ENCODE measurements around the gene ERMN. TPM values are rescaled to one million over a fixed set of nuclear protein-coding genes. Genes with fewer than 3 reads are reported as not detected.
"Not testable (repeated sequence)": the region's sequence is repeated elsewhere in the genome, so short reads cannot be mapped to it uniquely, and the experiment has no call there.

The ERMN gene
- not detected for polyA plus RNA-seq (2012; ENCODE audit: insufficient read depth, insufficient read length, low read depth)

DNA sequence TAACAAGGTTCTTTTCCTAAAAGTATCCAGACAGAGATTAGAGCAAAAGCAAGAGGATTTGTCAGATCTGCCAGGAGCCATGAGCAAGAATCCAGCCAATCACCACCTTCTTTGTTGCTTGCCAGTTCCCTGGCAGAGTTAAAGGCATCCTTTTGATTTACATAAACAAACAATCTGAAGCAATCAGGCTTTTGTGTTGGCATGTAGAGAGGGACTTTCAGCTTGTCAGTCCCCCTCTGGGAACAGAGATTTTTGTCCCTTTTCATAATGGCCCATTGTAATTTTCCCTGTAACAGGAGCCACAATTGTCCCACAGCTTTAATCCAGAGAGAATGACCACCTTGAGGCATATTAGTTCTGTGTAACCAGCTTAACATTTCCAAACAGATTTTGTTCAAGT is at the start of gene ERMN:
TSS of gene ERMN (minus strand) at position 39 of the 400 bp plus-strand sequence. CDS start 182 bp downstream, outside the sequence.
- Histone ChIP-seq H3K4me3 (ENCODE audit: low read depth, low read length) (no peak within 1 kb of the TSS), H3K27me3 (no peaks in the 10 kb centered on the region), H3K9me3 (no peaks in the 10 kb centered on the region), H3K36me3 (no peaks in the 10 kb centered on the region), H3K4me1 (no peaks in the 10 kb centered on the region)
- no peak for TF ChIP-seq CTCF (IDR thresholded peaks at IDR 0.05; ENCODE audit: low read depth, low read length)
- DNase-seq = no peak

DNA sequence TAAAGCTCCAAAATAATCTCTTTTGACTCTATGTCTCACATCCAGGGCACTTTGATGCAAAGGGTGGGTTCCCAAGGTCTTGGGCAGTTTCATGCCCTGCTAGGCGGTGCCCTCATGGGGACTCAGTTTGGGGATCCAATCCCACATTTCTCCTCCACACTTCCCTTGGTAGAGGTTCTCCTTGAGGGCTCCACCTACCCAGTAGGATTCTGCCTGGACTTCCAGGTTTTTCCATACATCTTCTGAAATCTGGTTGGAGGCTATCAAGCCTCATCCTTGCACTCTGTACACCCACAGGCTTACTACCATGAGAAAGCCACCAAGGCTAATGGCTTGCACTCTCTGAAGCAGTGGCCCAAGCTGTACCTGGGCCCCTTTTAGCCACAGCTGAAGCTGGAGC is 49.8 kb upstream of the ERMN start:
- no peak for TF ChIP-seq CTCF (IDR thresholded peaks at IDR 0.05; ENCODE audit: low read depth, low read length)
- Histone ChIP-seq H3K27me3 (no peaks in the 10 kb centered on the region), H3K4me3 (ENCODE audit: low read depth, low read length) (no peak overlapping the region), H3K4me1 (no peaks in the 10 kb centered on the region), H3K36me3 (no peaks in the 10 kb centered on the region), H3K9me3 (no peaks in the 10 kb centered on the region)
- no peak for DNase-seq

DNA sequence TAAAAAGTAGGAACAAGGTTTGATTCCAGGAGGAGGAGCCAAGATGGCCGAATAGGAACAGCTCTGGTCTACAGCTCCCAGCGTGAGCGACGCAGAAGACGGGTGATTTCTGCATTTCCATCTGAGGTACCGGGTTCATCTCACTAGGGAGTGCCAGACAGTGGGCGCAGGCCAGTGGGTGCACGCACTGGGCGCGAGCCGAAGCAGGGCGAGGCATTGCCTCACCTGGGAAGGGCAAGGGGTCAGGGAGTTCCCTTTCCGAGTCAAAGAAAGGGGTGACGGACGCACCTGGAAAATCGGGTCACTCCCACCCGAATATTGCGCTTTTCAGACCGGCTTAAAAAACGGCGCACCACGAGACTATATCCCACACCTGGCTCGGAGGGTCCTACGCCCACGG is 42.9 kb upstream of the ERMN start:
- not testable (repeated sequence) for H3K4me1 ChIP-seq; H3K27me3 ChIP-seq; H3K4me3 ChIP-seq (ENCODE audit: low read depth, low read length); H3K36me3 ChIP-seq; DNase-seq; H3K9me3 ChIP-seq

DNA sequence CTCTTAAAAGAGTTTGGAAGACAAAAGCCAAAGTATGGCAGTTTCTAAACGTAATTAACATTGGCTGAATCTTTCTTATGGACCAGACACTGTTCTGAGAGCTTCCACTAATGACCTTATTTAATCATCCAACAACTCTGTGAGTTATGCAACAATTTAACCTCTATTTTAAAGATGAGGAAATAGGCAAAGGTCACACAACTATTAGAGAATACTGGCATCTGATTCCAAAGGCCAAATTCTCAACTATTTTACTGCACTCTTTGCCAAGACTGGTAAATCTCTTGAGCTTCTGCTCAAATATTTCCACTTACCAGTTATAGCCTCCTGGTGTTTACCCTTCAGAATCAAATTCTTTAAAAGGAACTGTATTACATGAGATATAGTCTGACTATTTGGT is 42.1 kb upstream of the ERMN start:
- H3K4me3 ChIP-seq (ENCODE audit: low read depth, low read length) = no peak overlapping the region
- no peak for DNase-seq
- no peaks in the 10 kb centered on the region for H3K27me3 ChIP-seq
- no peaks in the 10 kb centered on the region for H3K4me1 ChIP-seq
- H3K9me3 ChIP-seq = no peaks in the 10 kb centered on the region
- no peaks in the 10 kb centered on the region for H3K36me3 ChIP-seq
- TF ChIP-seq CTCF (IDR thresholded peaks at IDR 0.05; ENCODE audit: low read depth, low read length) = no peak

- H3K27me3 ChIP-seq = no peaks in the 10 kb centered on the region
- no peak for DNase-seq
- no peaks in the 10 kb centered on the region for H3K4me1 ChIP-seq
- no peak overlapping the region for H3K4me3 ChIP-seq (ENCODE audit: low read depth, low read length)
- H3K9me3 ChIP-seq = no peaks in the 10 kb centered on the region
- H3K36me3 ChIP-seq = no peaks in the 10 kb centered on the region
- no peak for TF ChIP-seq CTCF (IDR thresholded peaks at IDR 0.05; ENCODE audit: low read depth, low read length)
These were observed 38.8 kb upstream of the ERMN start for GRCh38 chr2:157364257-157364974.

DNA sequence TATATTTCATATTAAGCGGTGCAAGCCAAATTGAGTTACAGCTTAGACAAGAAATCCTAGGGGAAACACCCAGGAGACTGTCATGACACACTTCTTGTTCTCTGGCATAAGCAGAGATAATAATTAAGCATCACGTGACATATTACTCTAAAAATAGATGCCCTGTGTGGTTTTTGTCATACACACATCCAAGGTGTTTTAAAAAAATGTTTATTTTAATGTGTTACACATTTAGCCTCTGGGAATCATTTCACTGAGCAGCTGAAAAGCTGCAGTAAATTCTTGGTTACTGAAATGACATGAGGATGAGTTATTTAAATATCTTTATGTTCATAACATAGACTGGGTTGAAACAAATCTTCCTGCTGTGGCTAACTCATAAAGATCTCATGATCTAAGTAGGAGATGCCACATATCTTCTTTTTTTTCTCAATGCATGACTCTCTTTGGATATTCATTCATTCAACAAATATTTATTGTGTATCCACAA is 38.0 kb upstream of the ERMN start:
- H3K9me3 ChIP-seq = no peaks in the 10 kb centered on the region
- no peak overlapping the region for H3K4me3 ChIP-seq (ENCODE audit: low read depth, low read length)
- DNase-seq = no peak
- no peaks in the 10 kb centered on the region for H3K27me3 ChIP-seq
- no peaks in the 10 kb centered on the region for H3K36me3 ChIP-seq
- TF ChIP-seq CTCF (IDR thresholded peaks at IDR 0.05; ENCODE audit: low read depth, low read length) = no peak
- no peaks in the 10 kb centered on the region for H3K4me1 ChIP-seq
